ENCODE data around the gene ALKBH8. TPM values are rescaled to one million over a fixed set of nuclear protein-coding genes. Genes with fewer than 3 reads are reported as not detected.

ALKBH8 gene
- total RNA-seq, 1 experiment from 2014 or later = 9.1 TPM

DNA sequence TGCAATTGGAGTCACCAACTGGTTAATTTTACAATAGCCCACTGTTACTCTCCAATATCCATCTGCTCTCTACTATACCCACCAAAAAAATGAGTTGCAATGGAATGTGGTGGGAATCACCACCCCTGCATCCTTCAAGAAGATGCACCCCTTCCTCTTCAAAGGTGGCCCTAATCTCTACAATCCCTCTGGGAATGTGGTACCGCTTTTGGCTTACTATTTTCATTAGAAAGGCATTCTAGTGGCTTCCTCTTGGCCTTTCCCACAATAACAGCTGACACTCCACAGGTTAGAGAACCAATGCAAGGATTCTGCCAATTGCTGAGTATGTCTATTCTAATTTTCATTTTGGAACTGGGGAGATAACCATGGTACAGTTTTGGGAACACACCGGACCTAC lies 74.7 kb downstream of the ALKBH8 start:
- intact Hi-C loops (cut with micrococcal nuclease; ENCODE audit: unreplicated experiment) (no loop called here), in situ Hi-C loops (cut with HindIII; ENCODE audit: low pct_unique_long_range_greater_than_20kb, low sequenced_read_pairs) (no loop called here)
- Histone ChIP-seq H3K27ac (ENCODE audit: low read length) (no peak overlapping the region), H3K9me3 (ENCODE audit: control insufficient read depth, insufficient read depth, low read depth, low read length) (no peaks in the 10 kb centered on the region), H3K36me3 (ENCODE audit: control insufficient read depth, insufficient read depth, low read length) (no peaks in the 10 kb centered on the region), H3K27me3 (ENCODE audit: control insufficient read depth, insufficient read depth, low read length) (no peaks in the 10 kb centered on the region), H3K4me3 (ENCODE audit: low read depth in 2 of 2, low read length in 2 of 2) (no peak overlapping the region), H3K4me1 (ENCODE audit: control insufficient read depth, insufficient read depth, low read length) (no peaks in the 10 kb centered on the region)
- POLR2A ChIA-PET = no interaction called here
- no TSS peak for BruUV-seq (replicated peaks)
- TF ChIP-seq SIN3A (IDR thresholded peaks at IDR 0.05; ENCODE audit: borderline replicate concordance, insufficient read depth, low read depth, low read length) = no peak
- TF ChIP-seq, protein P1, sequence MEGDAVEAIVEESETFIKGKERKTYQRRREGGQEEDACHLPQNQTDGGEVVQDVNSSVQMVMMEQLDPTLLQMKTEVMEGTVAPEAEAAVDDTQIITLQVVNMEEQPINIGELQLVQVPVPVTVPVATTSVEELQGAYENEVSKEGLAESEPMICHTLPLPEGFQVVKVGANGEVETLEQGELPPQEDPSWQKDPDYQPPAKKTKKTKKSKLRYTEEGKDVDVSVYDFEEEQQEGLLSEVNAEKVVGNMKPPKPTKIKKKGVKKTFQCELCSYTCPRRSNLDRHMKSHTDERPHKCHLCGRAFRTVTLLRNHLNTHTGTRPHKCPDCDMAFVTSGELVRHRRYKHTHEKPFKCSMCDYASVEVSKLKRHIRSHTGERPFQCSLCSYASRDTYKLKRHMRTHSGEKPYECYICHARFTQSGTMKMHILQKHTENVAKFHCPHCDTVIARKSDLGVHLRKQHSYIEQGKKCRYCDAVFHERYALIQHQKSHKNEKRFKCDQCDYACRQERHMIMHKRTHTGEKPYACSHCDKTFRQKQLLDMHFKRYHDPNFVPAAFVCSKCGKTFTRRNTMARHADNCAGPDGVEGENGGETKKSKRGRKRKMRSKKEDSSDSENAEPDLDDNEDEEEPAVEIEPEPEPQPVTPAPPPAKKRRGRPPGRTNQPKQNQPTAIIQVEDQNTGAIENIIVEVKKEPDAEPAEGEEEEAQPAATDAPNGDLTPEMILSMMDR (IDR thresholded peaks at IDR 0.05) = no peak
- no peak for TF ChIP-seq REST (IDR thresholded peaks at IDR 0.05; ENCODE audit: insufficient read depth in 1 of 2, low read depth in 2 of 2, low read length in 1 of 2)
- TF ChIP-seq POLR2AphosphoS5 (IDR thresholded peaks at IDR 0.05; ENCODE audit: low read depth, low read length) = no peak
- no peak for TF ChIP-seq TCF7L2 (IDR thresholded peaks at IDR 0.05; ENCODE audit: low read depth, low read length)
- DNase-seq (ENCODE audit: low read depth, low spot score) (no peak), ATAC-seq (no peak)
- CTCF ChIA-PET = interaction anchor here (0.5 to 0.6 kb wide), 2 partner anchors 54 to 313 kb away, joined by 5 read pairs; no protein-coding TSS in a partner anchor

GRCh38 chr11:107482234-107482633 lies 83.3 kb downstream of the ALKBH8 start:
- in situ Hi-C loops (cut with HindIII; ENCODE audit: low pct_unique_long_range_greater_than_20kb, low sequenced_read_pairs) = no loop called here
- no peak overlapping the region for H3K27ac ChIP-seq (ENCODE audit: low read length)
- no peak for DNase-seq (ENCODE audit: low read depth, low spot score)
- H3K4me1 ChIP-seq (ENCODE audit: control insufficient read depth, insufficient read depth, low read length) = no peaks in the 10 kb centered on the region
- no peaks in the 10 kb centered on the region for H3K36me3 ChIP-seq (ENCODE audit: control insufficient read depth, insufficient read depth, low read length)
- BruUV-seq (replicated peaks) = no TSS peak
- ChIA-PET CTCF (no interaction called here), POLR2A (no interaction called here)
- TF ChIP-seq SIN3A (IDR thresholded peaks at IDR 0.05; ENCODE audit: borderline replicate concordance, insufficient read depth, low read depth, low read length) = no peak
- TF ChIP-seq POLR2AphosphoS5 (IDR thresholded peaks at IDR 0.05; ENCODE audit: low read depth, low read length) = no peak
- TF ChIP-seq TCF7L2 (IDR thresholded peaks at IDR 0.05; ENCODE audit: low read depth, low read length) = no peak
- TF ChIP-seq, protein P1 (IDR thresholded peaks at IDR 0.05) = no peak
- ATAC-seq = no peak
- no peaks in the 10 kb centered on the region for H3K9me3 ChIP-seq (ENCODE audit: control insufficient read depth, insufficient read depth, low read depth, low read length)
- H3K4me3 ChIP-seq (ENCODE audit: low read depth in 2 of 2, low read length in 2 of 2) = no peak overlapping the region
- H3K27me3 ChIP-seq (ENCODE audit: control insufficient read depth, insufficient read depth, low read length) = peaks cover 6% of the 10 kb centered on the region; the same call in 1 of the 2 replicates
- intact Hi-C loops (cut with micrococcal nuclease; ENCODE audit: unreplicated experiment) = no loop called here

Measured in Panc1 (cell line).